A673 (cell line): ENCODE results near the gene MTIF2.

Experiments used
- EZH2 ChIP-seq: fragments of 200-600 bp; sonication (generic); IDR thresholded peaks from 2 replicates; pipeline ENCODE4 v1.6.1; 2017; ENCODE audit warnings: borderline replicate concordance, low read depth, mild to moderate bottlenecking, mixed read lengths, antibody characterized with exemption, low read length; ENCODE audit not compliant: poor library complexity, severe bottlenecking
- TF ChIP-seq, protein P1 (sequence below): fragments of 300-800, 200-600 bp; sonication (generic); conservative IDR thresholded peaks from 2 replicates; pipeline ENCODE4 v1.5.1; 2017; ENCODE audit warnings: low read depth, mild to moderate bottlenecking, antibody characterized with exemption, low read length, moderate library complexity, mixed read lengths

DNA sequence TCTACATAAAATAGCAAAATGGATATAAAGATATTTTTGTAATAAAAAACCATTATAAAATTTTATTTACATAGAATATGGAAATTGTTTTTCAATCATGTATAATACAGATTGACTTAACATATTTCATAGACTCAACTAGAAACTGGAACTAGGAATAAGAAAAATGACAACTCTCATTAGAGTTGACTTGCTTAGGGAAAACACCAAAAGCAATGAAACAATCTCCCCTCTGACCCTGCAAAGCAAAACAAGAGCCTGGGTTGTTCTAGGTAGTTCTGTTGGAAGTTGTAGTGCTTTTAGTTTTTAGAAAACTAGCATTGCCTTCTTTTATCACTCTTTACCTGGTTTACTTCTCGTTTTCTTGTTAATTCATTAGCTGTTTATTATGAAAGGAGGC, 32.2 kb upstream of the MTIF2 start:
- TF ChIP-seq, protein P1, sequence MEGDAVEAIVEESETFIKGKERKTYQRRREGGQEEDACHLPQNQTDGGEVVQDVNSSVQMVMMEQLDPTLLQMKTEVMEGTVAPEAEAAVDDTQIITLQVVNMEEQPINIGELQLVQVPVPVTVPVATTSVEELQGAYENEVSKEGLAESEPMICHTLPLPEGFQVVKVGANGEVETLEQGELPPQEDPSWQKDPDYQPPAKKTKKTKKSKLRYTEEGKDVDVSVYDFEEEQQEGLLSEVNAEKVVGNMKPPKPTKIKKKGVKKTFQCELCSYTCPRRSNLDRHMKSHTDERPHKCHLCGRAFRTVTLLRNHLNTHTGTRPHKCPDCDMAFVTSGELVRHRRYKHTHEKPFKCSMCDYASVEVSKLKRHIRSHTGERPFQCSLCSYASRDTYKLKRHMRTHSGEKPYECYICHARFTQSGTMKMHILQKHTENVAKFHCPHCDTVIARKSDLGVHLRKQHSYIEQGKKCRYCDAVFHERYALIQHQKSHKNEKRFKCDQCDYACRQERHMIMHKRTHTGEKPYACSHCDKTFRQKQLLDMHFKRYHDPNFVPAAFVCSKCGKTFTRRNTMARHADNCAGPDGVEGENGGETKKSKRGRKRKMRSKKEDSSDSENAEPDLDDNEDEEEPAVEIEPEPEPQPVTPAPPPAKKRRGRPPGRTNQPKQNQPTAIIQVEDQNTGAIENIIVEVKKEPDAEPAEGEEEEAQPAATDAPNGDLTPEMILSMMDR = no peak
- no peak for TF ChIP-seq EZH2
